ENCODE data around the gene ZNF879.

ZNF879 gene

GRCh38 chr5:179023528-179024189 lies at the start of gene ZNF879:
Gene ZNF879 (plus strand): TSS chr5:179023804. CDS start chr5:179025005, 1,201 bp downstream.
- peak; percentile 89 for DNase-seq

DNA sequence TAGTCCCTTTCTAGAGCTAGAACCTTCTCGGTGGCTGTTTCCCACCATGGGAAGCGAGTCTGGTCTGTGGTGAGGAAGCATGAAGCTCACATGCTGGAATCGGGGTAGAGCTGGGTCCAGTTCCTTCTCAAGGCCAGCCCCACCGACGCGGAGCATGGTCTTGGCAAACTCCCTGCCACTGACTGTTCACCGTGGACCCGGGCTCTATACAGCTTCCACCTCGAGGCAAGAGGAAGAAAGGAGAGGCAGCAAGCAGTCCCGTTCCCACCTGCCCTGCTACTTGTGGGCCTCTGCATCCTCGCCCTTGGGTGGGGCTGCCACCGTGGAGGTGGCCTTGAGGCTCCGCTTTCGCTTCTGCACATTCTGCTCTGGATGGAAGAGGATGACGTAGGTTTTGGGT lies 42.2 kb upstream of the ZNF879 start:
- DNase-seq = no peak

GRCh38 chr5:178982941-178983340 lies 40.7 kb upstream of the ZNF879 start:
- DNase-seq = no peak

- DNase-seq = no peak
Measured at GRCh38 chr5:178983728-178984127, 39.9 kb upstream of the ZNF879 start.

DNA sequence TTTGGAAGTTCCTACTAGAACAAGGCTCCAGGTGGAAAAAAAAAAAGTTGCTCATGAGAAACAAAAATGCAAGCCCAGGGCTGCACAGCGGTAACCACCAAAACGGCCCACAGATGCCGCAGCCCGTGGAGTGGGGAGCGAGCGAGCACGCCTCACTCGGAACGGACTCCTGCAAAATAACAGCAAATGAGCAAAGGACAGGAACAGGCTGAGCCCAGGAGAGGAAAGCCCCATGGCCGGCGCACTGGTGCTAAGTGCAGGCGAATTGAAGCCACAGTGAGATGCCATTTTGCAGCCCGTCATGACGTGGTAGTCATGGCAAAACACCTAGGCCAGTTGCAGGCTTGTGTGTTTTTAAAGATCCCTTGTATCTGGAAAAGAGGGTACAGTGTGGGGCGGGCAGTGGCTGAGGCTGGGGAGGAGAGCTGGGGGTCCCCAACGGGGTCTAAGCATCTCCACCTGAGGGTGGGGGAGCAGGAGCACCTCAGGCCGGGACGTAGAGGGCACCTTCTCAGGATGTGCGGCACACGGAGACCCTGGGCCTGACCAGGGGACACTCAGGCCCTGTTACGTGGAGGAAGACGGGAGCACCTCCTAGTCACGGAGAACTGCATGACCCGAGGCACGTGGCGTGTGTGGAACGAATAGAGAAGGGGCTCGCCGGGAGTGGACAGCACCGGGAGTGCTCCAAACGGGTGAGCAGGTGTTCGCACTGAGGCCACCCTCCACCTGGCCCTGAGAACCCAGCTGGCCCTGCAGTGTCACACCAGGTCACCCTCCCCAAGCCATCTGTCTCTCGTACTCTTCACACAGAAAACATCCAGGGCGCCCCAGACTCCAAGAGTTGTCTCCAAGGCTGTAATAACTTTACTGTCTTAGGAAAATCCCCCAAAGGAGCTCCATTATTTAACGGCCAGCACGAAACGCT lies 39.2 kb upstream of the ZNF879 start:
- no peak for DNase-seq

GRCh38 chr5:178986326-178986960 lies 37.2 kb upstream of the ZNF879 start:
- DNase-seq = no peak

DNA sequence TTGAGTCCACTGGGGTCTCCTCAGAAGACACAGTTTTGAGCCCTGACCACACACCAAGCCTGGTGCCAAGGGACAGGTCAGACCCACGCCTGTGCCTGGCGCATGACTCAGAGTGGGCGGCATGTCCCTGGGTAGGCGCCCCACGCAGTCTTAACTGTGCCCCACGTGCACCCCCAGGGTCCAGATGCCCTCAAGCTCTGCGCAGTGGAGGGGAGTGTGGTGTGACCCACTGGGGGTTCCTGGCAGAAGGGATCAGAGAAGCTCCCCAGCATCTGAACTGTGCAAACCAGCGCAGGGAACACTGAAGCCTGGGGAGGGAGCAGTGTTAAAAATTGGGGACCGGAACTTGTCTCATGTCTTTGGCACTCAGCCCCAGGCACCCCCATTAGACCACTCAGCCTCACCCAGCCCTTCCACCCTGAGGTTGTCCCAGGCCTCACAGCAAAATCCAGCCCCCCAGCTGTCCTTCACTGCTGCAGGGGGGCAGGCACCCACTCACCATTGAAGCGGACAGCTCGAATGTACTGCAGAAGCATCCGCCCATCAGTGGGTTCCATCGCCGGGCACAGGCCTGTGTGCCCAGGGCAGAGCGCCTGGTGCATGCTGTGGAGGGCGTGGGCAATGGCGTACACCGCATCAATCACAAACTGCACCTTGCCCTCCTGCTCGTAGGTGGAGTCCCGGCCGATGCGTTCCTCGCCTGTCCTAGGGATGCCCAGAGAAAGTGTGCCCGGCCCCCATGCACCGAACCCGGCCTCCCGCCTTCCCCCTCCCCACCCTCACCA lies 35.0 kb upstream of the ZNF879 start:
- no peak for DNase-seq

- no peak for DNase-seq
Measured at GRCh38 chr5:178989311-178989710, 34.3 kb upstream of the ZNF879 start.

GRCh38 chr5:178990491-178990890 lies 33.1 kb upstream of the ZNF879 start:
- no peak for DNase-seq

DNA sequence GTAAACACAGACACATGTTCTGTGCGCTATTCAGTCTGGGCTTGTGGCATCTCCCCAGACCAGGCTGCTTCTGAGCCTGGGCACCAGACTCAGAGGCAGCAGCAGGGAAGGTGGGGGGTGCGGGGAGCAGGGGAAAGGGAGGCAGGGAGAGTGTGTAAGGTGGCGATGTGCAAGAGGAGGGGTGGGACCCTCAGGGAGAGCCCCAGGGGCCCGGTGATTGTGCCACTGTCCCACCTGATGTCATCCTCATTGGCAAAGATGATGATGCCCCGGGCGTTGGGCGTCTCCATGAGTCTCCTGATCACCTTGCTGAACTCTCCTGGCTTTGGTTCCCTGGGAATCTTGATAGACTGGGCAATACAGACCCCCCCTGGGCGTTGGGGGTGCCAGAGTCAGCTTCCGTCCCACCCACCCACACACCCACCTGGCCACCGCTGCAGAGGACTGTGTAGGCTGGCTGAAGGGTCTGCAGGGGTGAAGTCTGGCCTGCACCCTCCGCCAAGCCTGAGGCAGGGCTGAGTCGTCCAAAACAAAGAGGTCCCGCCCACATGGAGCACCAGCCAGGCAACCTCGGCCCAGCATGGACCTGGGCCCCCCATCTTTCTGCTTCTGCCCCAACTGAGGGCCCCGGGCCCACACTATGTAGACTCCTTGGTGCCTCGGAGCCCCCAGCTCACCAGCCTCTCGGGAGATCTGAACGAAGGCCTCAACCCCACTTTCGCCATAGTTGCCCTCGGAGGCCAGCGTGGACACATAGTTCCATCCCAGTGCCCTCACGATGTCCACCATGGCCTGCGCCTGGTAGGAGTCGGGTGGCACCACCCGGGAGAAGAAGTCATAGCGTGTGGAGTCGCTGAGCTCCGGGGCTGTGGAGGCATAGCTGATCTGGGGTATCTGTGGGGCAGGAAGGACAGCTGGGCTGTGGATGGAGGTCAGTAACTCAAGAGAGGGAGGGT lies 32.1 kb upstream of the ZNF879 start:
- no peak for DNase-seq

DNA sequence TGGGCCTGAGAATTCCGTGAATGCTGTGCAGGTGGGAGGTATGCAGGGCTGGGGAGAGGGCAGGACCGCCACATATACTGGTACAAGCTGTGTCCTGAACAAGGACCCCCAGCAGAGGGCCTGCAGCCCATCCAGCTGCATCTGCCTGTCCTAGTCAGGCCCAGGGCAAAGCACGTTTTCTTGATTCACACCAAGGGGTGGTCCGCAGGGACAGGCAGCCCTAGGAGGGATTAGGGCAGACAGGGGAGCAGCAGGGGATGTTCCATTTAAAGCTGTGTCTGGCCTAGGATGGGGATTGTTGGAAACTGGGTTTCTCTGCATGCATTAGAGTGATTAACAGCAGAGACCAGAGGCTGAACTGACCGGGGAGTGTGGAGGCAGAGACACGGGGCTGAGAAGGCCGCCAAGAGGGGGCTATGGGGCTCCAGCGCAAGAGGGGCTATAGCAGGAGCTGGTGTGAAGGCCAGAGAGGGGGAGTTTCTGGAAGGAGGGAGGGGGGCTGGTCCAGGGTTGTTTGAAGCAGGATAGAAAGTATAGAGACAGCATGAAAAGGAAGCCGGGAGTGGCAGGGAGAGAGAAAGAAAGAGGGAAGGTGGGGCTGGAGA lies 31.2 kb upstream of the ZNF879 start:
- DNase-seq = no peak

DNA sequence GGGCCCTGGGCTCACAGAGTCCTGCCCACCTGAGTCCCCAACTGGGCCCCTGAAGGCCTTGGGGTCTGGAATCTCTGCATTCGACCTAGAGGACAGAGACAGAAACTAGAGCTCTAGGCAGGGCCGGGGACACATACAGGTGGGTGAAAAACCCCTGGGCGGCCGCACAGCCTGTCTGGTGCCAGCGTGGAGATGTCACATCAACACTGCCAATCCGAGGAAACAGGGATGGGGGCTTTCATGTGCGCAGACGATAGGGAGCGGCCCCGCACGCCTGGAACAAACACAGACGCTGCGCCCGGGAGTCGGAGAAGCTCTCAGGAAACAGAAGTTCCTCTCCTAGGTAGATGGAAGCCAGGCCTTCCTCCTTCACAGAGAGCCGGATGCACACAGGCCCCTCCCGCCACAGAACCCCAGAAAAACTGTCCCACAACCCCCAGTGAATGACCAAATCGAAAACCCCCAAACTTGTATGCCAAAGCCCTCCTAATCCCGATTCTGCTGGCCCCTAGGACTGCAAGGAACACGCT lies 30.3 kb upstream of the ZNF879 start:
- DNase-seq = no peak

DNA sequence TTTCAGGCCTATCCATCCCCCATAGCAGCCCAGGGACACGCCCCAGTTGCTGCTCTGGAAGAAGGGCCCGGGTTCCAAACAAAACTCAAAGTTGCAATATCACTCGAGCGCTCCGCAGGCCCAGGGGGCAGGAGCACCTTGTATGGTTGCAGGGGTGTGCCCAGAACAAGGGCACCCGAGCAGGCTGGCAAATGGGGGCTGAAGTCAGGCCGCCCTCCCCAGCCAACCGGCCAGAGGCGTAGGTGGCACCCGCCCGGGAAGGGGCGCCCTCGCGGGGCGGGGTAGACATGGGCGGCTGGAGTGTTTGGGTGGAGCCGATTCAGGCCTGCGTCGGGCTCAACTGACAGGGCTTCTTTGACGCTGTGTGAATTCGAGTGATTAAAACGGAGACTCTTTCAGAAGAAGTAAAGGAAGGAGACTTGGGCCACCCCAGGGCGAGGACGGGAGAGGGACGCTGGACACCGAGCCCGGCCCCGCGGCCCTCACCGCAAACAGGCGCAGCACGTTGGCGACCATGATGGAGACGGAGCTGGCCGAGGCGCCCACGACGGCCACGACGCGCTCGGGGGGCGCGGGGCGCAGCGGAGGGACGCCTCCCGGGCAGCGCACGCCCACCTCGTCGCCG lies 29.5 kb upstream of the ZNF879 start:
- no peak for DNase-seq

DNA sequence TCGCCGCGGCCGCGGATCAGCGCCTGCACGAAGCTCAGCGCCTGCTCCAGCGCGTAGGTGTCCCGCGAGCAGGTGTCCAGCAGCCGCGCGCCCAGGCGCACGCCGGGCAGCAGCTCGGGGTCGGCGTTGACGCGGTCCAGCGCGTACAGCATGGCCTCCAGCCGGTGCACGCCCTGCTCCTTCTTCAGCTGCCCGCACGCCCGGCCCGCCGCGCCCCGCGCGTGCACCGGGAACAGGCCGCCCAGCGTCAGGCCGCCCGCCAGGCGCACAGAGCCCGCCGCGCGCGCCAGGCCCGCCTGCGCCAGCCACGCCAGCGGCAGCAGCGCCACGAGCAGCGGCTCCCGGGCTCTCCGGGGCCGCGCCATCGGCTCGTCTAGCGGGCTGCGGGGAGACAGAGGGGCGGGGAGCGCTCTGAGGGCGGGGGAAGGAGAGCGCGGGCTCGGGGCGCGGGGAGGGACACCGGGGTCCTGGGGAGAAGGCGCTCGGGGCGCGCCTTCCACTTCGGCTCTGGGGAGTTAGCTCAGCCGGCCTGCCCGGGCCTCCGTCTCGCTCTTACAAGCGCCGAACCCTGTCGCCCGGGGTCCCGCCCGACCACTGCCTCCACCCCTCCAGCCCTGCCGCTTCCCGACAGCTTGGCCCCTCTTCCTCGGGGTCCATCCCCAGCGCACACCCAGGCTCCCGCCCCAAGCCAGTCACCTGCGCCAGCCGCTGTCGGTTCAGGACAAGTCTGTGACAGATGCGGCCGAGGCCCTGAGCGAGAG lies 28.8 kb upstream of the ZNF879 start, which contains the start of gene GRM6:
Gene GRM6 (minus strand): TSS at position 741 of the 761 bp plus-strand sequence. CDS start 376 bp downstream, at position 365.
- no peak for DNase-seq

DNA sequence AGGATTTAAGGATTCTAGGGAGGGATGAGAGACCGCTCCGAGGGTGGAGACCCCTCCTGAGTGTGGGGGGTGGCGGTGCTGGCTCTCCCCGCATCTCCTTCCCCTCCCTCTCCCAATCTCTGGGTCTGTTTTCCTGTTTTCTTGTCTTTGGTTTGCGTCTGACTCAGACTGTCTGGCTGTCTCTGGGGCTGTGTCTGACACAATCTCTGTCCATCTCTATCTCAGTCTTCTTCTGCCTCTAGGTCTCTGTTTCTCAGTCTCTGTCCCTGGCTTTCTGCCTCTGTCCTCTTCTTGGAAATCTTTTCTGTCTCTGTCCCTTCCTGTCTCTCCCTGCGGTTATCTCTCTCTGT lies 28.3 kb upstream of the ZNF879 start:
- no peak for DNase-seq

- no peak for DNase-seq
Measured at GRCh38 chr5:178996156-178996555, 27.4 kb upstream of the ZNF879 start.

DNA sequence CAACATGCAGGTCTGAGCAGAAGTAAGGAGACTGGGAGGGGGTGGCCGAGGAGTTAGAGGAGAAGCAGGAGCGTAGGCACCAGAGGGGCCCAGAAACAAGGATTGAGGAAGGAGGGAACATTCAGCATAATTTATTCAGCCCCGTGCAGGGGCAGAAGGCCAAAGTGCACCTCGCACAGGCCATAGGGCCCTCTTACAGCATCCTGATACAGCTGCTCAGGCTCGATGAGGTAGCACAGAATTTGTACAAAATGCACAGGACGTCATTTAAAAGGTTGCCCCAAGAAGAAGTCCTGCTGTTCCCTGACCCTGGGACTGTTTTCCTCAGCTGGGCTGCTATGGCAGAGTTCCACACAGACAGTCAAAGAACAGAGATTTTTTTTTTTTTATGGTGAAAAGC lies 26.4 kb upstream of the ZNF879 start:
- no peak for DNase-seq

GRCh38 chr5:178998441-178998840 lies 25.2 kb upstream of the ZNF879 start:
- no peak for DNase-seq

DNA sequence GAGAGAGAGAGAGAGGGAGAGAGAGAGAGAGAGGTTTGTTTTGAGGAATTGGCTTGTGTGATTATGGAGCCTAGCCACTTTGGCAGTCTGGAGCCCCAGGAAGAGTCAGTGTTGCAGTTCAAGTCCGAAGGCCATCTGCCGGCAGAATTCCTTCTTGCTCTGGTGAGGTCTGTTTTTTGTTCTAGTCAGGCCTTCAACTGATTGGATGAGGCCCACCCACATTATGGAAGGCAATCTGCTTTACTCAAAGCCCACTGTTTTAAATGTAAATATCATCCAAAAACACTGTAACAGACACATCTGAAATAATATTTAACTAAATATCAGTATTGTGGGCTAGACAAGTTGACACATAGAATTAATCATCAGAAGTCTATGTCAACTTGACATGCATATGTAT lies 17.0 kb upstream of the ZNF879 start:
- DNase-seq = no peak

DNA sequence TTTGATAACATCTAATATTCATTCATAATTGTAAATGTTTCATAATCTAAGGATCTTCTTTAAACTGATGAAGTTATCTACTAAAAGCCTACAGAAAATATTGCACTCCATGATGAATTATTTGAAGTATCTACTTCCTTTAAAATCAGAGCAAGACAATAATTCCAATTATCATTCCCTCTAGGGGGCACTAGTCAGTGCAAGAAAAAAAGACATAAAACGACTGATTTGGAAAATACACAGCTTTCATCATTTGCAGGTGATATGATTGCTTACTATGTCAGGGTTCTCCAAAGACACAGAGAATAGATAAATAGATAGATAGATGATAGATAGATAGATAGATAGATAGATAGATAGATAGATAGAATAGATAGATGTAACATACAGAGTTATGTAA lies 14.9 kb upstream of the ZNF879 start:
- no peak for DNase-seq
